Measurements from ENCODE around the gene TMEM200A. TPM values are rescaled to one million over a fixed set of nuclear protein-coding genes. Genes with fewer than 3 reads are reported as not detected.

TMEM200A gene
- total and polyA plus RNA-seq, 10 donors, result 0.33 to 2.3 (median 1.3) TPM

DNA sequence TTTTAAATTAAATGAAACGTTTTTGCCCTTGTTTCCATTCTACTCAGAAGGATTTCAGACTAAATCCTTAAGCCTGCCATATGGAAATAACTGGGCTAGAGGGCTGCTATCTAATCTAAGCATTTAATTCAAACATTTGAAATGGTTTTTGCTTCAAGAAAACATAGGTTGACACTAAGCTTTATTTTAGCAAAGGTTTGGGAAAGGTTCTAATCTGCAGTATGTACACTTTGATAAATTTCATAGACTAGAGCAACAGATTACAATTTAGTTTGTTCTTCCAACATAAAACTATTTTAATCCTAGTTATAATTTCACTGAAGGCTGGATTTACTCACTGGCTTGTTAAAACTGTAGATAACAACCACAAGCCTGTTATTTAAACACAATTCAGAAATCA, 72.1 kb downstream of the TMEM200A start:
- no peaks in the 10 kb centered on the region for H3K4me1 ChIP-seq
- H3K36me3 ChIP-seq, result no peaks in the 10 kb centered on the region
- no peaks in the 10 kb centered on the region for H3K27me3 ChIP-seq (replicated peaks in 1 of 7)
- no peaks in the 10 kb centered on the region for H3K9me3 ChIP-seq
- no peak overlapping the region for H3K27ac ChIP-seq
- intact Hi-C loops (cut with DNase I; ENCODE audit: low total_unique reads), result no loop called here
- no peak for DNase-seq
- 0 to 57% (median 17%) methylated on average over 1 of the region's 1 CpG for WGBS, 5 donors
- TF ChIP-seq POLR2AphosphoS5 (IDR thresholded peaks at IDR 0.05) (no peak), POLR2A (IDR thresholded peaks at IDR 0.05) (no peak)
- TF ChIP-seq, protein P1, sequence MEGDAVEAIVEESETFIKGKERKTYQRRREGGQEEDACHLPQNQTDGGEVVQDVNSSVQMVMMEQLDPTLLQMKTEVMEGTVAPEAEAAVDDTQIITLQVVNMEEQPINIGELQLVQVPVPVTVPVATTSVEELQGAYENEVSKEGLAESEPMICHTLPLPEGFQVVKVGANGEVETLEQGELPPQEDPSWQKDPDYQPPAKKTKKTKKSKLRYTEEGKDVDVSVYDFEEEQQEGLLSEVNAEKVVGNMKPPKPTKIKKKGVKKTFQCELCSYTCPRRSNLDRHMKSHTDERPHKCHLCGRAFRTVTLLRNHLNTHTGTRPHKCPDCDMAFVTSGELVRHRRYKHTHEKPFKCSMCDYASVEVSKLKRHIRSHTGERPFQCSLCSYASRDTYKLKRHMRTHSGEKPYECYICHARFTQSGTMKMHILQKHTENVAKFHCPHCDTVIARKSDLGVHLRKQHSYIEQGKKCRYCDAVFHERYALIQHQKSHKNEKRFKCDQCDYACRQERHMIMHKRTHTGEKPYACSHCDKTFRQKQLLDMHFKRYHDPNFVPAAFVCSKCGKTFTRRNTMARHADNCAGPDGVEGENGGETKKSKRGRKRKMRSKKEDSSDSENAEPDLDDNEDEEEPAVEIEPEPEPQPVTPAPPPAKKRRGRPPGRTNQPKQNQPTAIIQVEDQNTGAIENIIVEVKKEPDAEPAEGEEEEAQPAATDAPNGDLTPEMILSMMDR (IDR thresholded peaks at IDR 0.05 in 8 of 11, conservative IDR thresholded peaks at IDR 0.05 in 3 of 11), result no peak
- no peak overlapping the region for H3K4me3 ChIP-seq

DNA sequence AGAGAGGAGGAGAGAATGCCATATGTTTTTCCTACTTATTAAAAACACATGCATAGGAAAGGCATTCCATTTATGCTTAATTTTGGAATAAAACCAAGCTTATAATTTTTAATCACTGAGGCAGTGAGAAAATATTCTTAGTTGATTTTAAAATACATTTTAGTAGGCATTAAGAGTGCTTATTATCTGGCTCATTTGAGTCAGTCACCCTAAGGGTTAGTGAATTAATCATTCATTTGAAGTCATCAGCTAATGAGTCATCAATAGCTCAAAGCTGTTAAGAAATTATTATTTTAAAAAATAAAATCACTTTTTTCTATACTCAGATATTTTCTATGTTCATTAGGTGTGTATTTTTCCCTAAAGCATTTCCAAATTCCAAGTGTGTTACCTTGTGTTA, 81.6 kb downstream of the TMEM200A start:
- Histone ChIP-seq H3K4me1 (no peaks in the 10 kb centered on the region), H3K36me3 (no peaks in the 10 kb centered on the region), H3K9me3 (no peaks in the 10 kb centered on the region), H3K27ac (no peak overlapping the region), H3K27me3 (replicated peaks in 1 of 7) (no peaks in the 10 kb centered on the region), H3K4me3 (no peak overlapping the region)
- DNase-seq, result no peak
- TF ChIP-seq, protein P1 (IDR thresholded peaks at IDR 0.05 in 8 of 11, conservative IDR thresholded peaks at IDR 0.05 in 3 of 11), result no peak
- TF ChIP-seq POLR2A (IDR thresholded peaks at IDR 0.05) (no peak), POLR2AphosphoS5 (IDR thresholded peaks at IDR 0.05) (no peak)
- intact Hi-C loops (cut with DNase I; ENCODE audit: low total_unique reads), result no loop called here

DNA sequence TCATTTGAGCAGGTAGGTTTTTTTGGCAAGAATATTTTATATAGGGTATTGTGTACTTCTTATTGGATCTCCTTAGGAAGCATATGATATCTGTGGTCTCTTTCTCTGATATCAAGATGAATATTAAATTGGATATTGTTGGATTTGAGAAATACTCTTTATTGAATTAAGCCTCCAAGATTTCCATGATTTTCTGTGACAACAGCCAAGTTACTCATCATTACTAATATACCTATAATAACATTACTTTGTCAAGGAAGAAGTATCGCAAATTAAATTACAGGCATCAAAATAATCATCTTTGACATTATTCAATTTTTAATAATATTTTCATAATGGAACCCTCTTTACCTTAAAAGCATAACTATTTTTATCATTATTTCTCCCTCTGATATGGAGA, 86.5 kb downstream of the TMEM200A start:
- no peaks in the 10 kb centered on the region for H3K36me3 ChIP-seq
- WGBS, 5 donors, result 92 to 100% (median 93%) methylated on average over 1 of the region's 1 CpG
- no peak overlapping the region for H3K4me3 ChIP-seq
- no peaks in the 10 kb centered on the region for H3K27me3 ChIP-seq (replicated peaks in 1 of 7)
- DNase-seq, result no peak
- TF ChIP-seq POLR2AphosphoS5 (IDR thresholded peaks at IDR 0.05) (no peak), POLR2A (IDR thresholded peaks at IDR 0.05) (no peak)
- TF ChIP-seq, protein P1 (IDR thresholded peaks at IDR 0.05 in 8 of 11, conservative IDR thresholded peaks at IDR 0.05 in 3 of 11), result no peak
- intact Hi-C loops (cut with DNase I; ENCODE audit: low total_unique reads), result no loop called here
- no peak overlapping the region for H3K27ac ChIP-seq
- H3K4me1 ChIP-seq, result no peaks in the 10 kb centered on the region
- no peaks in the 10 kb centered on the region for H3K9me3 ChIP-seq

DNA sequence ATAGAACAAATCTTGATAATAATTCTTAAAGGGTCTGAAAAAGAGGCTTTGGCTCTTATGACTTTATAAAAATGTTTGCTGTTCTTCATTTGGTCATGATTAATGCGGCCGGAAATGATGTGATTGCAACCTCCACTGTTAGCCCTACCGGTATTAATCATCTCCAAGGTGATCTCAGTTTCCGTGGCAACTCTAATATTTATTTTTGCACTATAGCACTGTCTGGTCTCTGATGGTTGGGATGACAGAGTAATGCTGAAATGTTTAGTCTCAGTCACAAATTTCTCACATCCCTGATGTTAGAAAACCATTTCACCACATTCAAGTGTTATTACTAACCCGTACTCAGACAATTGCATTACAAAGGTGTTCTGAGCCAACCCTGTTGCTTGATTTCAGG, 87.4 kb downstream of the TMEM200A start:
- Histone ChIP-seq H3K9me3 (no peaks in the 10 kb centered on the region), H3K27me3 (replicated peaks in 1 of 7) (no peaks in the 10 kb centered on the region), H3K27ac (no peak overlapping the region), H3K4me1 (no peaks in the 10 kb centered on the region), H3K4me3 (no peak overlapping the region), H3K36me3 (no peaks in the 10 kb centered on the region)
- no peak for DNase-seq
- intact Hi-C loops (cut with DNase I; ENCODE audit: low total_unique reads), result no loop called here
- WGBS, 5 donors, result 76 to 96% (median 89%) methylated on average over 5 of the region's 5 CpGs
- TF ChIP-seq POLR2A (IDR thresholded peaks at IDR 0.05) (no peak), POLR2AphosphoS5 (IDR thresholded peaks at IDR 0.05) (no peak)
- TF ChIP-seq, protein P1 (IDR thresholded peaks at IDR 0.05 in 8 of 11, conservative IDR thresholded peaks at IDR 0.05 in 3 of 11), result no peak

Data from spleen (tissue), 11 donors.